ENCODE measurements around the gene A2M.

The A2M gene

GRCh38 chr12:9037431-9037830, 78.3 kb downstream of the A2M start:
- TF ChIP-seq, protein P1, sequence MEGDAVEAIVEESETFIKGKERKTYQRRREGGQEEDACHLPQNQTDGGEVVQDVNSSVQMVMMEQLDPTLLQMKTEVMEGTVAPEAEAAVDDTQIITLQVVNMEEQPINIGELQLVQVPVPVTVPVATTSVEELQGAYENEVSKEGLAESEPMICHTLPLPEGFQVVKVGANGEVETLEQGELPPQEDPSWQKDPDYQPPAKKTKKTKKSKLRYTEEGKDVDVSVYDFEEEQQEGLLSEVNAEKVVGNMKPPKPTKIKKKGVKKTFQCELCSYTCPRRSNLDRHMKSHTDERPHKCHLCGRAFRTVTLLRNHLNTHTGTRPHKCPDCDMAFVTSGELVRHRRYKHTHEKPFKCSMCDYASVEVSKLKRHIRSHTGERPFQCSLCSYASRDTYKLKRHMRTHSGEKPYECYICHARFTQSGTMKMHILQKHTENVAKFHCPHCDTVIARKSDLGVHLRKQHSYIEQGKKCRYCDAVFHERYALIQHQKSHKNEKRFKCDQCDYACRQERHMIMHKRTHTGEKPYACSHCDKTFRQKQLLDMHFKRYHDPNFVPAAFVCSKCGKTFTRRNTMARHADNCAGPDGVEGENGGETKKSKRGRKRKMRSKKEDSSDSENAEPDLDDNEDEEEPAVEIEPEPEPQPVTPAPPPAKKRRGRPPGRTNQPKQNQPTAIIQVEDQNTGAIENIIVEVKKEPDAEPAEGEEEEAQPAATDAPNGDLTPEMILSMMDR (IDR thresholded peaks at IDR 0.05; ENCODE audit: low read depth, low read length) = no peak
- no peak overlapping the region for H3K4me3 ChIP-seq (ENCODE audit: low read depth, low read length)
- DNase-seq (ENCODE audit: low read depth, low spot score) = no peak
- in situ Hi-C loops (cut with HindIII; ENCODE audit: low sequenced_read_pairs) = no loop called here

GRCh38 chr12:9036227-9036626, 79.5 kb downstream of the A2M start:
- in situ Hi-C loops (cut with HindIII; ENCODE audit: low sequenced_read_pairs) = no loop called here
- DNase-seq (ENCODE audit: low read depth, low spot score) = no peak
- no peak overlapping the region for H3K4me3 ChIP-seq (ENCODE audit: low read depth, low read length)
- TF ChIP-seq, protein P1 (IDR thresholded peaks at IDR 0.05; ENCODE audit: low read depth, low read length) = no peak

GRCh38 chr12:9034095-9034494, 81.6 kb downstream of the A2M start:
- no peak overlapping the region for H3K4me3 ChIP-seq (ENCODE audit: low read depth, low read length)
- DNase-seq (ENCODE audit: low read depth, low spot score) = no peak
- in situ Hi-C loops (cut with HindIII; ENCODE audit: low sequenced_read_pairs) = no loop called here
- TF ChIP-seq, protein P1 (IDR thresholded peaks at IDR 0.05; ENCODE audit: low read depth, low read length) = no peak

GRCh38 chr12:9033265-9033887, 82.3 kb downstream of the A2M start:
- DNase-seq (ENCODE audit: low read depth, low spot score) = no peak
- in situ Hi-C loops (cut with HindIII; ENCODE audit: low sequenced_read_pairs) = no loop called here
- TF ChIP-seq, protein P1 (IDR thresholded peaks at IDR 0.05; ENCODE audit: low read depth, low read length) = no peak
- H3K4me3 ChIP-seq (ENCODE audit: low read depth, low read length) = no peak overlapping the region

GRCh38 chr12:9032202-9032964, 83.3 kb downstream of the A2M start:
- H3K4me3 ChIP-seq (ENCODE audit: low read depth, low read length) = no peak overlapping the region
- TF ChIP-seq, protein P1 (IDR thresholded peaks at IDR 0.05; ENCODE audit: low read depth, low read length) = no peak
- DNase-seq (ENCODE audit: low read depth, low spot score) = no peak
- in situ Hi-C loops (cut with HindIII; ENCODE audit: low sequenced_read_pairs) = no loop called here

- H3K4me3 ChIP-seq (ENCODE audit: low read depth, low read length) = no peak overlapping the region
- TF ChIP-seq, protein P1 (IDR thresholded peaks at IDR 0.05; ENCODE audit: low read depth, low read length) = no peak
- no peak for DNase-seq (ENCODE audit: low read depth, low spot score)
- in situ Hi-C loops (cut with HindIII; ENCODE audit: low sequenced_read_pairs) = no loop called here
These were observed 84.9 kb downstream of the A2M start for GRCh38 chr12:9030776-9031175.

Data from astrocyte of the spinal cord (primary cell).